ENCODE measurements around the gene NAA40.
"Not testable (repeated sequence)": the region's sequence is repeated elsewhere in the genome, so short reads cannot be mapped to it uniquely, and the experiment has no call there.

The NAA40 gene

DNA sequence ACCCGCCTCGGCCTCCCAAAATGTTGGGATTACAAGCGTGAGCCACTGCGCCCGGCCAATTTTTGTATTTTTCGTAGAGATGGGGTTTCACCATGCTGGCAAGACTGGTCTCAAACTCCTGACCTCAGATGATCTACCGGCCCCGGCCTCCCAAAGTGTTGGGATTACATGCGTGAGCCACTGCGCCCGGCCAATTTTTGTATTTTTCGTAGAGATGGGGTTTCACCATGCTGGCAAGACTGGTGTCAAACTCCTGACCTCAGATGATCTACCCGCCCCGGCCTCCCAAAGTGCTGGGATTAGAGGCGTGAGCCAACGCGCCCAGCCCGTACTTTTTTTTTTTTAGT lies 35.1 kb downstream of the NAA40 start:
- not testable (repeated sequence) for DNase-seq (ENCODE audit: low read depth); H3K9me3 ChIP-seq (ENCODE audit: control insufficient read depth, low read length); H3K27me3 ChIP-seq (replicated peaks; ENCODE audit: control insufficient read depth, insufficient read depth, low read length); H3K36me3 ChIP-seq (ENCODE audit: control insufficient read depth, insufficient read depth, low read length, severe bottlenecking); H3K9ac ChIP-seq (ENCODE audit: low read length)
- Histone ChIP-seq H3K4me1 (ENCODE audit: control insufficient read depth, insufficient read depth, low read length) (peaks cover 17% of the 10 kb centered on the region), H3K4me3 (ENCODE audit: low read length) (peak overlapping the region; percentile 54)

DNA sequence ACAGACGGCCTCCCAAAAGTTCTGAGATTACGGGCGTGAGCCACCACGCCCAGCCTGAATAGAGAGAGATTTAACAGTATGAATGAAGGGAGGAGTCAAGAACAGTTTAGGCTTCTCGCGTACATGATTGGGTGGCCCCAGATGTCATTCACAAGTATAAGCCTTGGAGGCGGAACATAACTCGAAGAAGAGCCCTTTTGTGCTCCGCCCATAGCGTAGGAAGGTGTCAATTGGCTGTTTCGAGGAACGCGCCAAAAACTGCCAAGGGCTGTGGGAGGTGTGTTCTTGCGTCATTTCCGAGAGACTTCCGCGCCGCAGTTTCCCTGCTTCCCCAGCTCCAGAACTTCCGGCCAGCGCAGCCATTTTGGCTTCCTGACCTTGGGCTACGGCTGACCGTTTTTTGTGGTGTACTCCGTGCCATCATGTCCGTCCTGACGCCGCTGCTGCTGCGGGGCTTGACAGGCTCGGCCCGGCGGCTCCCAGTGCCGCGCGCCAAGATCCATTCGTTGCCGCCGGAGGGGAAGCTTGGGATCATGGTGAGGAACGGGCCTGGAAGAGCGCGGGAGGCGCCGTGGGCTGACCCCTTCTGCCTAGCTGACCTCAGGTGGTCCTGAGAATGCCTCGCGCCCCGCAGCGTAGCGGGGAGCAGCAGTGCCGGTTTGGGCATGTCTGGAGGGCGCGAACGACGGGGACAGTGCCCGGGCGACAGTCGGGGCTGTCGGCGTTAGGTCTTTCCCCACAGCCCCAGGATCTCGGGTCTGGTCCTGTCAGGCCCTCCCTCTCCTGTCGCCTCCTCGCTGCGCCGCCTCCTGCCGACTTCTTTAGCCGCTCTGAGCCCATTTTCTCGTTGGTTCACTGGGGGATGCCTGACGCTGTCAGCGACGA lies 35.7 kb downstream of the NAA40 start, which contains the start of gene COX8A:
TSS of gene COX8A (plus strand) at position 362 of the 885 bp plus-strand sequence. CDS start at position 423, 61 bp downstream.
- Histone ChIP-seq H3K27me3 (replicated peaks; ENCODE audit: control insufficient read depth, insufficient read depth, low read length) (no peaks in the 10 kb centered on the region), H3K9me3 (ENCODE audit: control insufficient read depth, low read length) (no peaks in the 10 kb centered on the region), H3K36me3 (ENCODE audit: control insufficient read depth, insufficient read depth, low read length, severe bottlenecking) (peaks cover 6% of the 10 kb centered on the region), H3K4me3 (ENCODE audit: low read length) (peak within 1 kb of the TSS; percentile 97), H3K9ac (ENCODE audit: low read length) (peak within 1 kb of the TSS; percentile 98), H3K4me1 (ENCODE audit: control insufficient read depth, insufficient read depth, low read length) (peaks cover 17% of the 10 kb centered on the region)
- DNase-seq (ENCODE audit: low read depth): peak; percentile 100

DNA sequence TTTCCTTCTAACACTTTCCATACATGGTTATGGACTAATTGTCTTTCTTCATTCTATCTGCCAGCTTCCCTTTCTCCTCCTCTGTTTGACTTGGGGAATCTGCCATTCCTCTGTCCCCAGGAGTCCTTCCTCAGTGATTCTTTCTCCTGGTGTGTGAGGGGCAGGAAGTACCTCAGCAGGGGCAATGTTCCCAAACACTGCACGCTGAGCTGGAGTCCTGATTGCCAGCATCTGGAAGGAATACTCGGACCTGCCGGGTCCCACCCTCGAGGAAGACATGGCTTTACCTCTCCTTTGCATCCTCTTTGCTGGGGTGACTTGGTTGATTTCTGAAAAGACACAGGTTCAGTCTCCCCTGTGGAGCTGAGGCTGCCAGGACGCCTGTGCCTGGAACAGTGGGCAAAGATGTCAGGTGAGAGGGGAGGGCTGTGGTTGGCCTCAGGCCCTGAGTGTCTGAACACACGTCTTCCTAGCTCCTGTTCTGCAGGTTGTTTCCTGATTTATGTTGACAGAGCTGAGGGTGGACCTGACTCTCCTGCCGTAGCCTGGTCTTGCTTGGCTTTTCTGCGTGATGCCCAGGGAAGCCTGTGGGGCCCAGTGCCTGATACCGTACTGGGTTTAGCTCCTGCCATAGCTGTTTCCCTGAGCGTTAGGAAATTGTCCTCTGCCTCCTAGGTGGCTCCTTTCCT lies 39.9 kb downstream of the NAA40 start:
- Histone ChIP-seq H3K9ac (ENCODE audit: low read length) (no peak overlapping the region), H3K9me3 (ENCODE audit: control insufficient read depth, low read length) (no peaks in the 10 kb centered on the region), H3K4me3 (ENCODE audit: low read length) (no peak overlapping the region)

GRCh38 chr11:63979426-63979825 lies 40.6 kb downstream of the NAA40 start:
- no peak overlapping the region for H3K9ac ChIP-seq (ENCODE audit: low read length)
- H3K4me1 ChIP-seq (ENCODE audit: control insufficient read depth, insufficient read depth, low read length): peaks cover 17% of the 10 kb centered on the region
- no peaks in the 10 kb centered on the region for H3K9me3 ChIP-seq (ENCODE audit: control insufficient read depth, low read length)
- DNase-seq (ENCODE audit: low read depth): no peak
- H3K27me3 ChIP-seq (replicated peaks; ENCODE audit: control insufficient read depth, insufficient read depth, low read length): no peaks in the 10 kb centered on the region
- peaks cover 6% of the 10 kb centered on the region for H3K36me3 ChIP-seq (ENCODE audit: control insufficient read depth, insufficient read depth, low read length, severe bottlenecking)
- H3K4me3 ChIP-seq (ENCODE audit: low read length): no peak overlapping the region

More for the DNA sequence above, 39.9 kb downstream of the NAA40 start:
- no peak for DNase-seq (ENCODE audit: low read depth)
- Histone ChIP-seq H3K36me3 (ENCODE audit: control insufficient read depth, insufficient read depth, low read length, severe bottlenecking) (peaks cover 6% of the 10 kb centered on the region), H3K4me1 (ENCODE audit: control insufficient read depth, insufficient read depth, low read length) (peaks cover 17% of the 10 kb centered on the region), H3K27me3 (replicated peaks; ENCODE audit: control insufficient read depth, insufficient read depth, low read length) (no peaks in the 10 kb centered on the region)

- peak overlapping the region; percentile 96 for H3K9ac ChIP-seq (ENCODE audit: low read length)
- peak overlapping the region; percentile 94 for H3K4me3 ChIP-seq (ENCODE audit: low read length)
- H3K27me3 ChIP-seq (replicated peaks; ENCODE audit: control insufficient read depth, insufficient read depth, low read length): no peaks in the 10 kb centered on the region
- peaks cover 17% of the 10 kb centered on the region for H3K4me1 ChIP-seq (ENCODE audit: control insufficient read depth, insufficient read depth, low read length)
- peak; percentile 55 for DNase-seq (ENCODE audit: low read depth)
- H3K36me3 ChIP-seq (ENCODE audit: control insufficient read depth, insufficient read depth, low read length, severe bottlenecking): peaks cover 14% of the 10 kb centered on the region
- H3K9me3 ChIP-seq (ENCODE audit: control insufficient read depth, low read length): no peaks in the 10 kb centered on the region
Observed at GRCh38 chr11:63985812-63986155, 47.0 kb downstream of the NAA40 start.

DNA sequence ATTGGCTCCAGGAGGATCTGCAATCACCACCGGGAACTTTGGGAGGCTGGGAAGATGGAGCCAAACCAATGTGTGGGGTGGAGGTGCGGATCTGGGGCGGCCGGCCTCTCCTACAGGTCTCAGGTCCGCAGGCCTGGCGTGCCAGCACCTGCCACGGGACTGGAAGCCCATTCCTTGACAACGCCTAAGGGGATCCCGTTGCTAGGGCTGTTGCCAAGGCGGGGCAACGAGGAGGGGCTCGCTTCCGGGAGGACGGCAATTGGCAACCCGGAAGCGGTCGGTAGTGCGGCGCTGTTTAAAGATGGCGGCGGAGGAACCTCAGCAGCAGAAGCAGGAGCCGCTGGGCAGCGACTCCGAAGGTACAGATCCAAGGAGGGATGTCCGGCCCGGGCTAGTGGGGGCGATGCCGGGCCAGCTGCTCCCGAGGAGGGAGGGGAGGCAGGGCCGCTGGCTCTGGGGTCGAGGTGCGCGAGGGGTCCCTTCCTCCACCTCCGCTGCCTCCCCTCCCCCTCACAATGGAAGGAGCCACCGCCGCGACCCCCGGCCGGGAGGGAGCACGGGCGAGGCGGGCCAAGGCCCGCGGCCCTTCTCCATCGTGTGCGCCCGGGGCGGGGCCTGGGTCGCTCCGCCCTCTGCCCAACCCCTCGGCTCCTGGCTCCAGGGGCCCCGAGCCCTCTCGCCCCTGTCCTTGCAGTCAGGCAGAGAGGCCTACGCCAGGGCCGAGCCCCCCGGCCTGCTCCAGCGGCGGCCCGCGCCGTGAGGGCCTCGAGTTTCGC lies 47.5 kb downstream of the NAA40 start, which contains the start of gene OTUB1:
TSS of gene OTUB1 (plus strand) at position 283 of the 776 bp plus-strand sequence. CDS start at position 302, 19 bp downstream.
- peak; percentile 98 for DNase-seq (ENCODE audit: low read depth)
- no peaks in the 10 kb centered on the region for H3K9me3 ChIP-seq (ENCODE audit: control insufficient read depth, low read length)
- no peaks in the 10 kb centered on the region for H3K27me3 ChIP-seq (replicated peaks; ENCODE audit: control insufficient read depth, insufficient read depth, low read length)
- peaks cover 17% of the 10 kb centered on the region for H3K4me1 ChIP-seq (ENCODE audit: control insufficient read depth, insufficient read depth, low read length)
- peaks cover 20% of the 10 kb centered on the region for H3K36me3 ChIP-seq (ENCODE audit: control insufficient read depth, insufficient read depth, low read length, severe bottlenecking)
- peak within 1 kb of the TSS; percentile 96 for H3K9ac ChIP-seq (ENCODE audit: low read length)
- H3K4me3 ChIP-seq (ENCODE audit: low read length): peak within 1 kb of the TSS; percentile 94

DNA sequence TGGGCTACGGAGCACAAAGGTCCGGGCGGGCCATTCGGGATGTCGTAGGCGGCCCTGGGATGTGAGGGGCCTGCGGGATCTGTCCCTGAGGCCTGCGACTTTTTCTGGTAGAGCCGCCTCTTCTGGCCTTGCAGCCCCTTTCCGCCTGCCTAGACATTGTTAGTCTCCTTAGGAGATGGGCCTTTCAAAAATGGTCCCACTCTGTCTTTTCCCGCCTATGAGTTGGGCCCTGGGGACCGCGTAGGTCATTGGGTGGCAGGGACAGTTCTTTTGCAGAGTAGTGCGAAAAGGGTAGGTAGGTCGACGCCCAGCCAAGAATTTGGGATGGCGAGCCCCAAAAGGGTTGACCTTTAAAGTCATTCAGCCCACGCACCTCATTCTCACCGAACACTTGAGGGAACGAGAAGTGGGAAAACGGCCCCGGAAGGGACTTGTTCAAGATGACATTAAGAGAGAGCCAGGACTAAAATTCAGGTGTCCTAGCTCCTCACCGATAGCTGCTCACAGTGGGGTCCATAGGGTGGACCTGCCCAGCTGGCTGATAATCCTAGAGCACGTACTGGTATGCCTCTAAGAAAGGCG lies 48.2 kb downstream of the NAA40 start:
- no peak for DNase-seq (ENCODE audit: low read depth)
- Histone ChIP-seq H3K9ac (ENCODE audit: low read length) (peak overlapping the region; percentile 96), H3K36me3 (ENCODE audit: control insufficient read depth, insufficient read depth, low read length, severe bottlenecking) (peaks cover 24% of the 10 kb centered on the region), H3K9me3 (ENCODE audit: control insufficient read depth, low read length) (no peaks in the 10 kb centered on the region), H3K27me3 (replicated peaks; ENCODE audit: control insufficient read depth, insufficient read depth, low read length) (no peaks in the 10 kb centered on the region), H3K4me1 (ENCODE audit: control insufficient read depth, insufficient read depth, low read length) (peaks cover 17% of the 10 kb centered on the region), H3K4me3 (ENCODE audit: low read length) (peak overlapping the region; percentile 94)

DNA sequence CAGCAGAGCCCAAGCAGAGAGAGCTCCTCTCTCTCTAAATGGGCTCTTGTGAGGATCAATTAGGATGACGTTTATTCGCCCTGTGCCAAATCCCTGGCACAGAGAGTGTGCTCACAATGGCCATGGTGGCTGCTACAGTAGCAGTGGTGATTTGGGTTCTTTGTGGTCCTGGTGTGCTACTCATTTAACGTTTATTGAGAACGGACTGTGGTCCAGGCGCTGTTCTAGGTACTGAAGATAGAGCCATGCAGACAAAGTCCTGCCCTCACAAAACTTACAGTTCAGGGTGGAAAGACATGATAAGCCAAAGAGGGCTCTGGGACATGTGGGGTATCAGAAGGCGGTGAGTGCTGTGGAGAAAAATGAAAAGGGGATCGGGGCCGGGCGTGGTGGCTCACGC lies 52.8 kb downstream of the NAA40 start:
- no peak for DNase-seq (ENCODE audit: low read depth)
- H3K9ac ChIP-seq (ENCODE audit: low read length): no peak overlapping the region
- H3K27me3 ChIP-seq (replicated peaks; ENCODE audit: control insufficient read depth, insufficient read depth, low read length): no peaks in the 10 kb centered on the region
- H3K36me3 ChIP-seq (ENCODE audit: control insufficient read depth, insufficient read depth, low read length, severe bottlenecking): peaks cover 46% of the 10 kb centered on the region
- peaks cover 11% of the 10 kb centered on the region for H3K4me1 ChIP-seq (ENCODE audit: control insufficient read depth, insufficient read depth, low read length)
- H3K9me3 ChIP-seq (ENCODE audit: control insufficient read depth, low read length): no peaks in the 10 kb centered on the region
- no peak overlapping the region for H3K4me3 ChIP-seq (ENCODE audit: low read length)

DNA sequence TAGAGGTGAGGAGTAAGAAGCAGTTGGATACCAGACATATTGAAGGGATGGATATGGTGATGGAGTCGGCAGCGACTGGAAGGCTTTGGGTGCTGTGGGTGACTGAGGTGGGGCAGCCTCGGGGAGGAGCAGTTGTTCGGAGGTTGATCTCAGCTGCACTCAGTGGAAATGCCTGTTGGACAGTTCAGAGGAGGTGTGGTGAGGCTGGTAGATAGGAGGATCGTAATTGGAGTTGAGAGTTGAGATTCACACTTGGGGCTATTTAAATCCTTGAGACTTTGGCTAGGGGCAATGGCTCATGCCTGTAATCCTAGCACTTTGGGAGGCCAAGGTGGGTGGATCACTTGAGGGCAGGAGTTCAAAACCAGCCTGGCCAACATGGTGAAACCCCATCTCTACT lies 54.3 kb downstream of the NAA40 start:
- H3K36me3 ChIP-seq (ENCODE audit: control insufficient read depth, insufficient read depth, low read length, severe bottlenecking): peaks cover 60% of the 10 kb centered on the region
- H3K4me1 ChIP-seq (ENCODE audit: control insufficient read depth, insufficient read depth, low read length): no peaks in the 10 kb centered on the region
- H3K4me3 ChIP-seq (ENCODE audit: low read length): no peak overlapping the region
- no peaks in the 10 kb centered on the region for H3K9me3 ChIP-seq (ENCODE audit: control insufficient read depth, low read length)
- no peak for DNase-seq (ENCODE audit: low read depth)
- H3K9ac ChIP-seq (ENCODE audit: low read length): no peak overlapping the region
- no peaks in the 10 kb centered on the region for H3K27me3 ChIP-seq (replicated peaks; ENCODE audit: control insufficient read depth, insufficient read depth, low read length)

DNA sequence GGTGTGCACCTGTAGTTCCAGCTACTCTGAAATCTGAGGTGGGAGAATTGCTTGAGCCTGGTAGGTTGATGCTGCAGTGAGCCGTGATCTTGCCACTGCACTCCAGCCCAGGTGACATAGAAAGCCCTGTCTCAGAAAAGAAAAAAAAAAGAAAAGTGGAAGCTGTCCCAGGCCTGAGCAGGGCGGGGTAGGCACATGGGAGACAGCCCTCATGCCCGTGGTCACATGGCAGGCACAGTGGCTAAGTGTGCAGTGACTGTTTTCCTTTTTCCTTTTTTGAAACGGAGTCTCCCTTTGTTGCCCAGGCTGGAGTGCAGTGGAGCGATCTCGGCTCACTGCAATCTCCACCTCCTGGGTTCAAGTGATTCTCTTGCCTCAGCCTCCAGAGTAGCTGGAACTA lies 55.2 kb downstream of the NAA40 start:
- H3K4me3 ChIP-seq (ENCODE audit: low read length): no peak overlapping the region
- H3K36me3 ChIP-seq (ENCODE audit: control insufficient read depth, insufficient read depth, low read length, severe bottlenecking): peaks cover 56% of the 10 kb centered on the region
- no peaks in the 10 kb centered on the region for H3K4me1 ChIP-seq (ENCODE audit: control insufficient read depth, insufficient read depth, low read length)
- H3K27me3 ChIP-seq (replicated peaks; ENCODE audit: control insufficient read depth, insufficient read depth, low read length): no peaks in the 10 kb centered on the region
- no peaks in the 10 kb centered on the region for H3K9me3 ChIP-seq (ENCODE audit: control insufficient read depth, low read length)
- DNase-seq (ENCODE audit: low read depth): no peak
- no peak overlapping the region for H3K9ac ChIP-seq (ENCODE audit: low read length)

Measured in adipocyte (in vitro differentiated cells).